Type B pancreatic cell (in vitro differentiated cells): ENCODE measurements around the gene KCNK17. TPM values are rescaled to one million over a fixed set of nuclear protein-coding genes. Genes with fewer than 3 reads are reported as not detected.

Experiments used
- DNase-seq: peaks from one replicate; pipeline ENCODE4 v3.0.0; 2021; ENCODE audit warnings: mixed read lengths; ENCODE audit not compliant: unreplicated experiment; ENCODE audit errors: extremely low spot score
- H3K27ac Mint-ChIP-seq: 2 replicates; pipeline ENCODE4 v1.8.0; 2021; ENCODE audit warnings: mild to moderate bottlenecking, mixed read lengths
- H3K27me3 Mint-ChIP-seq: 2 replicates; pipeline ENCODE4 v1.8.0; 2021; ENCODE audit warnings: mixed read lengths
- H3K36me3 Mint-ChIP-seq: 2 replicates; pipeline ENCODE4 v1.8.0; 2021; ENCODE audit warnings: mixed read lengths
- H3K4me1 Mint-ChIP-seq: one replicate; pipeline ENCODE4 v1.8.0; 2021; ENCODE audit warnings: mixed read lengths; ENCODE audit not compliant: unreplicated experiment
- H3K4me3 Mint-ChIP-seq: 2 replicates; pipeline ENCODE4 v1.8.0; 2021; ENCODE audit warnings: mild to moderate bottlenecking, mixed read lengths
- H3K9me3 Mint-ChIP-seq: 2 replicates; pipeline ENCODE4 v1.8.0; 2021; ENCODE audit warnings: mixed read lengths
- CTCF ChIP-seq: fragments of 200-600 bp; sonication (generic); conservative IDR thresholded peaks from 2 replicates; pipeline ENCODE4 v1.5.0; 2021; ENCODE audit warnings: antibody characterized with exemption, mild to moderate bottlenecking
- total RNA-seq: library from RNA; stranded (reverse); gene quantifications from 2 replicates; pipeline ENCODE4 v1.2.1, GENCODE V29; 2021; ENCODE audit warnings: low replicate concordance

The KCNK17 gene
- total RNA-seq, 1 donor from 2014 or later: 9.9 TPM

DNA sequence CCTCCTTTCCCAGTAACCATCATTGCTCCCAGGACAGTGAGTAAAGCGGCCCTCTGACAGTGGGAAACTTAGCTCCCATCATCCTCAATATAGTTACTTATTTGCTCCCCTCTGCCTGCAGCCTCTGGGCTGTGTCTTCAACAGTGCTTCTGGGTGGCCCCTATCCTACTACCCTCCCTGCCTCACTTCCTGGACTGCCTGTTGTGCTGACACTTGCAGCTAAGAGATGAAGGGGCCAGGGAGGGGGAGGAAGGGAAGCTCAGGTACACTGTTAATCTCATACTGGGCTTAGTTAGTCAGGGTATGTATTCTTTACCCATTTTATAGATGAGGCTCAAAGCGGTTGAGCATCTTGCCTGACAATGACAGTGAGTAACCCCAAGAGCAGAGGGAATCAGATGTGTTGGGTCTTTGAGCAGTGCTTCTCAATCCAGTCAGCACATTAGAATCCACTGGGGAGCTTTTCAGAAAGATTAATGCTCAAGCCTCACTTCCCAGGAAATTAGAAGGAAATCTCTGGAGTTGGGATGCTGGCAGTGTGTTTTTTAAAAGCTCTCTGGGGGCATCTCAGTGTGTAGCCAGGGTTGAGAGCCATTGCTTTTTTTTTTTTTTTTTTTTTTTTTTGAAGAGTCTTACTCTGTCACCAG lies 57.8 kb downstream of the KCNK17 start:
- H3K9me3 Mint-ChIP-seq: no peaks in the 10 kb centered on the region
- H3K36me3 Mint-ChIP-seq: no peaks in the 10 kb centered on the region
- no peak overlapping the region for H3K4me3 Mint-ChIP-seq
- TF ChIP-seq CTCF: no peak
- no peak overlapping the region for H3K27ac Mint-ChIP-seq
- DNase-seq: no peak
- H3K27me3 Mint-ChIP-seq: peaks cover 5% of the 10 kb centered on the region
- peaks cover 5% of the 10 kb centered on the region for H3K4me1 Mint-ChIP-seq

DNA sequence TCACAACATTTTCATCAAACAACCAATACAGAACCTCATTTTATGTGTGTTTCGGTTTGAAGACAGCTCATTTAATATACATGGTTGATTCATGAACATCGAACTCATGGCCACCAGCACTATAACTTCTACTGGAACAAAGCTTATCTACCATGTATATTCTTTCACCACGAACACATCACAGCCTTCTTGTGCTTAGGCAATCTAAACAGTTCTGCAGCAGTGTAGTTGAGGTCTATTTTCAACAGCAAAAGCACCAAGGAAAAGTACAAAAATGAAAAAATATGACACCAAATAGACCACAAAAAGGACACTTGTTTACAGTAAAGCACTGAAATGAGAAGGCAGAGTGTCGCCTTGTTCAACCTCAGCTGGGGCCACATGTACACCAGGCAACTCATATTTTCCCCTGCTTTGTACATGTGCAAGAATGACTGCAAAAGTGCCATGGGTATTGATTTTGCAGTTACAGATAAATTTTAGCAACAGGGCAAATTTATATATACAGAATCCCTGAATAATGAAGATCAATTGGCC lies 59.2 kb downstream of the KCNK17 start:
- no peak for TF ChIP-seq CTCF
- Mint-ChIP-seq H3K36me3 (no peaks in the 10 kb centered on the region), H3K4me3 (no peak overlapping the region), H3K4me1 (peaks cover 5% of the 10 kb centered on the region), H3K27me3 (peaks cover under 1% of the 10 kb centered on the region), H3K9me3 (no peaks in the 10 kb centered on the region), H3K27ac (no peak overlapping the region)
- no peak for DNase-seq

GRCh38 chr6:39251406-39251805 lies 62.8 kb downstream of the KCNK17 start:
- Mint-ChIP-seq H3K9me3 (no peaks in the 10 kb centered on the region), H3K36me3 (no peaks in the 10 kb centered on the region), H3K4me1 (peaks cover 3% of the 10 kb centered on the region), H3K27ac (no peak overlapping the region), H3K4me3 (no peak overlapping the region), H3K27me3 (peaks cover 5% of the 10 kb centered on the region)
- TF ChIP-seq CTCF: no peak
- DNase-seq: no peak

DNA sequence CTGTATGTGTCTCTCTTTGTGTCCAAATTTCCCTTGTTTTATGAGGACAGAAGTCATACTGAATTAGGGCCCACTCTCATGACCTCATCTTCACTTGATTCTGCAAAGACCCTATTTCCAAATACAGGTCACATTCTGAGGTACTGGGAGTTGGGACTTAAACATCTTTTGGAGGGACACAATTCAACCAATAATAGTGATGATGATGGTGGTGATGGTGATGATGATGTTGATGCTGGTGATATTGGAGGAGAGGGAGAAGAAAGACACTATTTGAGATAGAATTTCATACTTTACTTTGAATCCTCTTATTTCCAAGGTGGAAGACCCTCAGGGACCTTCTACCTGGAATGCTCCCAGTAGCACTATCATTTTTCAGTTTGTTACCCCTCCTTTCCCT lies 63.7 kb downstream of the KCNK17 start:
- DNase-seq: no peak
- Mint-ChIP-seq H3K36me3 (no peaks in the 10 kb centered on the region), H3K27ac (no peak overlapping the region), H3K4me3 (no peak overlapping the region), H3K27me3 (peaks cover 5% of the 10 kb centered on the region), H3K9me3 (no peaks in the 10 kb centered on the region), H3K4me1 (no peaks in the 10 kb centered on the region)
- TF ChIP-seq CTCF: no peak

DNA sequence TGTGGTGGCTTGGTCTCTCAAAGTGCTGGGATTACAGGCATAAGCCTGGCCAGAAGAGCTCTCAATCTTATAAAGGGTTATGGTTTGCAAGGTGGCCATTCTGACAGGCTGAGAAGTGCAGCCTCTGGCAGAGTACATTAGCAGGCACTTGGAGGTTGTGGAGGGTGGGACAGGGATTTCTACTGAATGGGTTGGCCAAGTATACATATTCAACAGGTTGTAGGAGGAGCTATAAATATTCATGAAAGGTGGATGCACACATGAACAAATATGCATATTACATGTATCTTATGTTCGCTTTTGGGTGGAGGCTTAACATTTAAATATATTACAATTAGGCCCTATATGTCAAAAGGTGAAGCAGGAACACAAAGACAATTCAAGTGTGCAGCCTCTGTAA lies 64.9 kb downstream of the KCNK17 start:
- Mint-ChIP-seq H3K4me3 (no peak overlapping the region), H3K27ac (no peak overlapping the region), H3K36me3 (no peaks in the 10 kb centered on the region), H3K27me3 (peaks cover 5% of the 10 kb centered on the region), H3K4me1 (no peaks in the 10 kb centered on the region), H3K9me3 (no peaks in the 10 kb centered on the region)
- DNase-seq: no peak
- no peak for TF ChIP-seq CTCF

Other genes starting within 250 kb of the KCNK17 start
- gene SAYSD1, start 199.2 kb downstream of the KCNK17 start, total RNA-seq: 13.3 and 15.0 TPM in 2 replicates
- gene KCNK5, start 84.9 kb downstream of the KCNK17 start, total RNA-seq: 7.6 and 10.1 TPM in 2 replicates
- gene KCNK16, start 8.3 kb upstream of the KCNK17 start, total RNA-seq: 22.6 and 41.1 TPM in 2 replicates